ENCODE results near the gene TPPP.
A peak's percentile ranks its signal among the peaks of the same experiment; 100 is the strongest.

TPPP gene

DNA sequence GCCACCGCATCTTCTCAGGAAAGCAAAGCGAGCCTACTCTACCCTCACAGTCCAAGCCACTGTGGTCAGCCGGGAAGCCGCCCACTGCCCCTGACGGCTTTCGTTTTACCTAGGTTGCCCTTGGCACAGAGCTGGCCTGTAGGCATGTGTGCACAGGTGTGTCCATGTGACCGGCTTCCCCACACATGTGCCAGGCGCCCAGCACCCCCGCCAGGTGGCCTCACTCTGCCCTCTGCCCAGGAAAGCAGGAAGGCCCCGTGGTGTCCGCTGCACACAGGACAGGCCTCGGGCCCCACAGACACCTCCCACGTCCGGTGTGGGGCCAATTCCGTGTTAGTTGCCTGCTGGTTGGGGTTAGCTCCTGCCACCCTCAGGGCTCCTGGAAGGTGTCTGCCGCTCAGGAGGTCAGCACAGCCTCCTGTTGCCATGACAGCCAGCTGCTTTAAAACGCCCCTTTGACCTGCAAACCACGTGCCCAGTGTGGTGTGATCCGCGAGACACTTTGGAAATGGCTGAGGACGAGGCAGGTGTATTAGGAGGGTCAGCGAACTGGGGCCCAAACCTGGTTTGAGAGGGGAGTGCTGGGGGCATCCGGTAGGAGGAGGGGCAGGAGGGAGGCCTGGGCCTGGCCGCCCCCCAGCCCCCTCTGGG, 28.7 kb downstream of the TPPP start:
- DNase-seq, result no peak

DNA sequence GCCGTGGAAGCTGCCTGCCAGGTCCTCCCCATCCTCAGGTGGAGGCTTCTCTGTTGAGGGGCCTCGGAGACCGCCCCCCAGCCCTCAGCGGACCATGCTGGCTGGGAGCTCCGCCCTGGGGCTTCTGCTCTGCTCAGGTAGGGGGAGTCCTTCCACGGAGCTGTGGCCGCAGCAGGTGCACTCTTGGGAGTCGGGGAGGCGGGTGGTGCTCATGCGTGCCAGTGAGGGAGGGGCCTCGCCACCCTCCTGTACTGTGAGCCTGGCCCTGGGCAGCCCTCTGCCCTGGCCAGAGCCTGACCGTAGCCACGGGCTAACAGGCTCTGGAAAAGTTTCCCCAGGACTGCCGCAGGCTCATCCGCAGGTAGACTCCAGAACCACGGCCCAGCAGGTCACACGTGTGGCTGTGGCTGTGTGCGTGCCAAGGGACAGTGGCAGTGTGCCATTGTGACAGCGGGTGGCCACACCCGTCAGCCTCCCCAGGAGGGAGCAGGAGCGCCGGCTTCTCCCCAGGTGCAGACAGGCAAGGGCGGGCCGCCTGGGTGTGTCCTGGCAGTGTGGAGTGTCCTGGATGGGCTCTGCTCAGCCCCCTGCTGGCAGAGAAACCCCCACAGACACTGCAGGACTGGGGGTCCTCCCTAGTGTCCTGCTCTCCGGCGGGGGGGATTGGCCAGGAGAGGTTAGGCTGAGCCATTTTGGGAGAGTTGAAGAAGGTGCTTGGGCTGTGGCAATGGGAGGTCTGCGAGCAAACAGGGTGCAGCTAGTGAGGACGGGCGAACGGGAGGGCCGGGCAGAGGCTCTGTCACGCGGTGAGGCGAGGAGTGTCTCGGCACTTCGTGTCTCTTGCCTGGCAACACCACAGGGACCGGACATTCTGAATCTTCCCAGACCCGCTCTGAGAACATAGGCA, 29.5 kb downstream of the TPPP start:
- DNase-seq, result no peak

DNA sequence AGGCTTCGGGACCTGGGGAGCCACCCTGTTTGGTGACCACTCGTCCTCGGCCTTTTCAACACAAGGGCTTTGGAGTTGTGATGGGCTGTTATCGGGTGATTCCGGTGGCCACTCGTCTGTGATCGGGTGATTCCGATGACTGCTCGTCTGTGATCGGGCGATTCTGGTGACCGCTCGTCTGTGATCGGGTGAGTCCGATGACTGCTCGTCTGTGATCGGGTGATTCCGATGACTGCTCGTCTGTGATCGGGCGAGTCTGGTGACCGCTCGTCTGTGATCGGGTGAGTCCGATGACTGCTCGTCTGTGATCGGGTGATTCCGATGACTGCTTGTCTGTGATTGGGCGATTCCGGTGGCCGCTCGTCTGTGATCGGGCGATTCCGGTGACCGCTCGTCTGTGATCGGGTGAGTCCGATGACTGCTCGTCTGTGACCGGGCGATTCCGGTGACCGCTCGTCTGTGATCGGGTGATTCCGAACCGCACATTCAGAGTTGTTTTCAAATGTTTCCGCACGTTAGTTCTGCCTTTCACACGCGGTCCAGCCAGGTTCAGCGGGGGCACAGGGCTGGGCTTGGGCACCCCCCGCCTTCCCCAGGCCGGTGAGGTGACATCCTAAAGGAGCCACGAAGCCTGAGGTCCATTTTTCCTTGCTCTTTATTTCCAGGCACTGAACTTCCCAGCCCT, 30.3 kb downstream of the TPPP start:
- no peak for DNase-seq

DNA sequence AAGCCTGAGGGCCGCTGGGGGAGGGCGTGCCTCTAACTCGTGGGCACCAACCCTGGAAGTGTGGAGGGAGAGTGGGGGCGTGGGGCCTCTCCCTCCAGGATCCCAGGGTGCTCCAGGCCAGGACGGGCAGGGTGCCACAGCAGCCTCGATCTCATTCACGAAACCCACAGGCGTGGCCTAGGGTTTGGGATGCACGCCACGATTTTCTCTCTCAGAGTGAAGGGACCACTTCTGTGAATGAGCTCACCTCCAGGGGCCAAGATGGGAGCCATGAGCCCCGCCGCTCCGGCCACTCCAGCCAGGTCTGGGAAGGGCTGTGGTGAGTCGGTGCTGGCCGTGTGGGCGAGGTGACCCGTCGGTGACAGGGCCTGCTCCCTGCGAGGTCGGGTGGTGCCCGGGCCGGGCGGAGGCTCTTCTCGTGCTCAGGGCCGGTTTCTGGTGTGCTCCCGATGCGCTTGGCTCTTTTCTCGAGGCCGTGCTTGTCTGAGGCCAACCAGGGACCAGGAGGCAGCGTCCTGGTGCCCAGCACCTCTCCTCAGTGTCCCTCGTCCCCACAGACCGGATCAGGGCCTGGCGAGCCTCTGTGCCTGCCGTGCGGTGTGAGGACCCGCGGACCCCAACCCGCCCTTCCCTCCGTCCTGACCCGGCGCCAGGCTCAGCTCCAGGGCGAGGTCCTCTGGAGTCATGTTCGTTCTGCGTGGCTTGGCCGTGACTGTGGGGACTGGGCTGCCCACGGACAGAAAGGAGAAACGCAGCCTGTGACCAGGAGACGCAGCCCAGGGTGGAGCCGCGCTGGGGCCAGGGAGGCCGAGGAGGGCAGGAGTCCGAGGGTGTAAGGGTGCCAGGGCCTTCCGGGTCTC, 31.0 kb downstream of the TPPP start:
- DNase-seq, result no peak

DNA sequence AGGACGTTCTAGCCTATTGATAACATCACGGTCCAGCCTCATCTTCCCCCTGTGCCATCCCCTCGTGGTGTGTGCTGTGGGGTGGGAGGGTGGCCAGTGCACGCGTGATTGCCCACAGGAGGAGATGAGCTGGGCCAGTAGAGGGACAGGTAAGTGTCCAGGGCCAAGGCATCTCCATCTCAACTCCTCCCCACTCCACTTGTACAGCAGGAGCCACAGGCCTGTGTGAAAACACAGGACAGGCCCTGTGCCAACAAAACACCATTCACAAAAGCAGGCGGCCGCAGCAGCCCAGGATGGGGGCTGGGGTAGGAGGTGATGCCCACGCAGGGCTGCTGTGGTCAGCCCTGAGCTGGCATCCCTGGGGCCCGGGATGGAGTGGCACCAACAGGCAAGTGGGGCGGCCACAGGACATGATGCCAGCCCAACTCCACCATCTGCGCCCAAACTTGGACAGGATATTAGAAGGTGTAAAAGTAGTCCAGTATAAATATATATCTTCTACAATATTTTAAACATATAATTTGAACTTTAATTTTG, 32.6 kb downstream of the TPPP start:
- no peak for DNase-seq

DNA sequence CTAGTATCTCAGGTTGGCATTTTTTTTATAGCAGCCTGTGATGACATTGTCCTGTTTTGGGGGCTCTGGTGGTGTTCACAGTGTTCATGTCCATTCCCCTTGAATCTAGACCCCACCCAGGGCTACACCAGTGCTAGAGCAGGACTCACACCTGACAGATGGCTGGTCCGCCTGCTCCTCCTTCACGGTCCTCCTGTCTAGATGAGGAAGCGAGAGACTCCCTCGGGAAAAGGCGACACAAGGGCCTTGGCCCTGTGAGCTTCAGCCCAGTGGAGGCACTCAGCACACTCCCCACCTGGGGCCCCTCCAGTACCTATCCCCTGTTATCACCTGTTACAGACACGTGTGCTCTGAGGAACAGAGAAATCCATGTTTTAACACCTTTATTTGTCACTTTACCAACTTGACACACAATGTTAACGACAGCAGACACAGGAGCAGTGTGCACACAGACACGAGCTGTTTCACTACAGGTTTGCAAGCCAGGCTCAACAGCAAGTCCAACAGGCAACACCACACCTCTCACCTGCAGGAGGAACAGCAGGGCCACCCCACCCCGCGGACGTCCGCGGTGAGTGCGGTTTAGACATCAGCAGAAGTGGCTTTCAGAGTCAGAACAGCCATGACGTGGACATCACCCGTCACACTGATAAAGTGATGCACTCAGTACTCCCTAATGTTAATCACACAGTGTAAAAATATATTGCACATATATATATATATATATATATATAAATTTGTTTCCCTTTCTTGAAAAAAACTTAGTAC, 33.5 kb downstream of the TPPP start:
- DNase-seq, result no peak

DNA sequence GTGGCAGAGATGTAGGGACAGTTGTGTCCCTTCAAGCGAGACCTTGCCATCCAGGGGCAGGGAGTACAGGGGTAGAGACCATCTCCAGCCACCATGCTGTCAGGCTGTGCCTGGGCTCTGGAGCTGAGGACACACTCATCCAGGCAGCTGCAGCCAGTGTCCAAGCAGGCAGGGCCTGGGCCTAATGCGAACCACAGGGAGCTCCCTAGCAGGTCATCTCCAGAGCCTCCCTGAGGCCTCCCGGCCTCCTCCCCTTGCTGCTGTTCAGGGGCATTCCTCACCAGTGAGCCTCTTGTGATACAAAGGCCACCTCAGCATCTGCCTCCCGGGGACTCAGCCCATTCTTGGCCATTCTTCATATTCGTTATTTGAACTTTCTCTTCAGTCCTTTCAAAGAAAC, 35.0 kb downstream of the TPPP start:
- no peak for DNase-seq

DNA sequence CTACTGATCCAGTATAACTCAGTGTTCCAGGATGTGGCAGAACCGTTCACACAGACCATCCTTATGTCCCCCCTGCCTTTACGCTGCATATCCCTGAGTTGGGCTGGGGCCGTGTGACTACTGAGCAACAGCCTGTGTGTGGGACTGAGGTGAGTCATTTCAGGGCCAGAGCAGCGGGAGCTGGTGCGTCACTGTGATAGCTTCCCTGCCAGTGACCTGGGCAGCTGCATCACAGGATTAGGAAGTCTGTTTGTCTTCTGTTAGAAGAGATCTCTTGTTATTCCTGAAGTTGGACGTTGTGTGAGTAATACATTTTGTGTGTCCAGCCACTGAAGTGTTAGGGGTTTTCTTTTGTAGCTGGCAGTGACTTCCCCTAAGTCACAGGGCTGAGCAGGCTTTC, 35.6 kb downstream of the TPPP start:
- no peak for DNase-seq

DNA sequence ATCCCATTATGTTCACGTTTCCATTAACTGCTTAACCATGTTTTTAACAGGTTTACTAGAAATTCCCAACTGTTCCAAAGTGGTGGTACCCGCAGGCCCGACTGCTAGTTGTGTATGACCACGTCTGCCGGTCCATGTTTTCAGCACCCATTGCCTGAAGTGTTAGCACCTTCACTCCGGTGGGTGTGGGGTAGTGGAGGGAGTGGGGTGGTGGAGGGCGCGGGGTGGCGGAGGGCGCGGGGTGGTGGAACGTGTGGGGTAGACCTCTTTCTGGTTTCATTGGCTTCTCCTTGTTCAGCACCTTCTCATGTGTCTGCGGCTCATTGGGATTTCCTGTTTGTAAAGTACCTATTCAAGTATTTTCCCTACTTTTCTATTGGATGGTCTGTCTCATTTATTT, 37.7 kb downstream of the TPPP start:
- no peak for DNase-seq

DNA sequence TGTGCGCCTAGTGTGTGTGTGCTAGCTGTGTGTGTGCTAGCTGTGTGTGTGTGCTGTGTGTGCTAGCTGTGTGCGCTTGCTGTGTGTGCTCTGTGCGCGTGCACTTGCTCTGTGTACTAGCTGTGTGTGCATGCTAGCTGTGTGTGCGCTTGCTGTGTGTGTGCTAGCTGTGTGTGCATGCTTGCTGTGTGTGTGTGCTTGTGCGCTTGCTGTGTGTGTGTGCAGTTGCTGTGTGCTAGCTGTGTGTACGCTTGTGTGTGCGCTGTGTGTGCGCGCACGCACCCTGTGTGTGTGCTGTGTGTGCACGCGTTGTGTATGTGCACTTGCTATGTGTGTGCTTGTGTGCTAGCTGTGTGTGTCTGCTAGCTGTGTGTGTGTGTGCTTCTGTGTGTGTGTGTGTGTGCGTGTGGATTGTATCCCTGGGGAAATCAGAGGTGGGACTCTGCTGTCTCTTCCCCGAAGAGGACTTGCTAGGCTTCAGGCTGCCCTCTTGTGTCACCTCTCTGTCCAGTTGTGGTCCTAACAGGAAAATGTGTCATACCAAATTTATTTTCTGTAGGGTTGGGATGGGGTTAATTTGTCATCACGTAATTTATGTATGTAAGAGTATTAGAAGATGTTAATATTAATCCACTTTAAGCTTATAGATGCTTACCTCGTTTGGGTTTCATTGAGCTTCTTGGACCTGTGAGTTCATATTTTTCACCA, 38.9 kb downstream of the TPPP start:
- no peak for DNase-seq

DNA sequence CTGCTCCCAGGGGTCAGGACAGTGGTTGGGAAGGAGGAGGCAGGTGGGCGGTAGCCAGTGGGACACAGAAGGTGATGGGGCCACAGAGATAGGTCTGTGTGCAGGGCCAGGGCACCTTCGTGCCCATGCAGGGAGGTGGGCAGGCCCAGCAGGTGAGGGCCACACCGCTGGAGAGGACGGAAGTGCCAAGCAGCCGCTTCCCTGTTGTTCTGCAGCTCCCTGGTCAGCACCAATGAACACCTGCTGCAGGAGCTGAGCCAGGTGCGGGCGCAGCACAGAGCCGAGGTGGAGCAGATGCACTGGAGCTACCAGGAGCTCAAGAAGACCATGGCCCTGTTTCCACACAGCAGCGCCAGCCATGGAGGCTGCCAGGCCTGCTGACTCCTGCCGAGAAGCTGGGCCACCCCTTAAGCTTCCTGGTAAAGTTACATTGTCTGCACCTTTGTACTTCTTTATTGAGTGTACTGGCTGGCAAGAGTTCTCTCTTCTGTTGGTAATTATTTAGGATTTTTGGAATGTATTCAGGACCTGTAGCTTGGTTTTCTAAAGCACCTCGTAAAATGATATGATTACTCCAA, 40.3 kb downstream of the TPPP start:
- DNase-seq, result peak; percentile 47

DNA sequence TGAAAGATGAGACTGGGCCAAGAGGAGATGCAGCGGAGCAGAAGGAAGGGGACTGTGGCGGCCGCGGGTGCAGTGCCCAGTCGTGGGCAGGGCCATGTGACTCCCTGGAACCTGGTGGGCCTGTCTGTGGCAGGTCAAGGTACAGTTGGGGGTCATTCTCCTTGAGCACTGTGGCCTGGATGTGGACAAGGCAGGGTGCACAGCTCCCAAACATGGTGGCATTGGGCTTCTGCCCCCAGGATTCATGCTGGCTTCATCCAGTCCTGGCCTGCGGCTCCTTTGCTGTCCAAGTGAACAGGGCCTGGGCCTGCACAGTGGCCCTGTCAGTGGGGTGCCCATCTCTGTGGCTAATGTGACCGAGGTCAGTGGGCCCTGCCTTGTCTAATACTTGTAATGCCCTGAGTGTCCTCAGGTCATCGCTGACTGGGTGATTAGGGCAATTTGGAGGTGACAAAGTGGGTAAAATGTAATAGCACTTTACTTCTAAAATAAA, 41.1 kb downstream of the TPPP start:
- no peak for DNase-seq

DNA sequence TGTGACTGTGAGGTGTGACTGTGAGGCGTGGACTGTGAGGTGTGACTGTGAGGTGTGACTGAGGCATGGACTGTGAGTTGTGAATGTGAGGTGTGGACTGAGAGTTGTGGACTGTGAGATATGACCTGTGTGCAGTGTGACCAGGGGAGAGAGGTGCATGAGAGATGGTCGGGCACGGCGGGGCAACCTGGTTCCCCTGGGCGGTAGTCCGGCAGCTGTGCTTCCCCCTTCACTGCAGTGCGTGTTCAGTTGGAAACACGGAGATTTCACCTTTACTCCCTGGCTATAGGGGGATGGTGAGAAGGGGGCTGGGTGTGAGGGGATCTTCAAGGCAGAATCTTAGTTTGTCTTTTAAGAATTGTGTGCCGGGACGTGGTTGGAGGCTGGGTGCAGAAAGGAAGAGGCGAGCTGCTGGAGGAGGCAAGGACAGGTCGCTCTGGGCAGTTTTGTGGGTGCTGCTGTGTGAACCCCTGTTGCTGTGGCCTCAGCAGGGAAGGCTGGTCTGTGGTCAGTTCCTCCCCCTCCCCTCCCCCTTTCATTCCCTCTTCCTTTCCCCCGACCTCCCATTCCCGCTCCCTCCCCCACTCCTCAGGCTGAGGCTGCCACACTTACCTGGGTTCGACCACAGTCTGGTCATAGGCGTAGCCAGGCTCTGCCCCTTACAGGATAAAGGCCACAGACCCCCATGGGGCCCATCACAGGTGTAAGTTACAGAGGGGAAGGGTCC, 41.7 kb downstream of the TPPP start:
- no peak for DNase-seq

DNA sequence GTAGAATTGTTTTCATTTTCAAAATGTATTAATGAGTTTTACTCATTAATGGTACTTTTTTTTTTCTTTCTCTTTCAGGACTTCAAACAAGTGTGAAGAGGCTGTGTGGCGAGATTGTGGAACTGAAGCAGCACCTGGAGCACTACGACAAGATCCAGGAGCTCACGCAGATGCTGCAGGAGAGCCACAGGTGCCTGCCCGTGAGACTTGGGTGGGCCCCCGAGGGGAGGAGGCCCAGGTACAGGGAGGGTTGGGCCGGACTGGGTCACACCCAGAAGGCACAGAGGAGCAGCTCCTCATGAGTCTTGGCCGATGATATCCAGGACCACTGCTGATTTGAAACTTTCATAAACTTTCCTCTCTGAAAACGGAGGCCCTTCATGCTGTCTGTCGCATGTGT, 45.4 kb downstream of the TPPP start:
- no peak for DNase-seq

DNA sequence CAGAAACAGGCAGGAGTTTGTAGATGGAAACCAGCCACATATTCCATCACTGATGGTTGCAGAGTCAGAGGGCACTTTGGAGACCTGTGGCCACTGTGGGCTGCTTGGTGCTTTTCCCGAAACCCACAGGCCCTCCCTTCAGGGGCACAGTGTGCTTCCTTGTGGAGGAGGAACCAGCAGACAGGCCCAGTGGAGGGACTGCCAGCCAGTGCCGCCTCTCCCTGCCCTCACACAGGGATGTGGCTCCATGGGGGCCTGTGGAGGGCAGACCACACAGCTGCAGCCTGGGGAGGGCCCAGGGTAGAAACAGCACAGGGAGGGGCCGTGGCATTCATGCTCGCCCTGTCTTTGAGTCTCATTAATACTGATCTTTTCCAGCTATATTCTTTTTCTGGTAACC, 45.8 kb downstream of the TPPP start:
- DNase-seq, result no peak

DNA sequence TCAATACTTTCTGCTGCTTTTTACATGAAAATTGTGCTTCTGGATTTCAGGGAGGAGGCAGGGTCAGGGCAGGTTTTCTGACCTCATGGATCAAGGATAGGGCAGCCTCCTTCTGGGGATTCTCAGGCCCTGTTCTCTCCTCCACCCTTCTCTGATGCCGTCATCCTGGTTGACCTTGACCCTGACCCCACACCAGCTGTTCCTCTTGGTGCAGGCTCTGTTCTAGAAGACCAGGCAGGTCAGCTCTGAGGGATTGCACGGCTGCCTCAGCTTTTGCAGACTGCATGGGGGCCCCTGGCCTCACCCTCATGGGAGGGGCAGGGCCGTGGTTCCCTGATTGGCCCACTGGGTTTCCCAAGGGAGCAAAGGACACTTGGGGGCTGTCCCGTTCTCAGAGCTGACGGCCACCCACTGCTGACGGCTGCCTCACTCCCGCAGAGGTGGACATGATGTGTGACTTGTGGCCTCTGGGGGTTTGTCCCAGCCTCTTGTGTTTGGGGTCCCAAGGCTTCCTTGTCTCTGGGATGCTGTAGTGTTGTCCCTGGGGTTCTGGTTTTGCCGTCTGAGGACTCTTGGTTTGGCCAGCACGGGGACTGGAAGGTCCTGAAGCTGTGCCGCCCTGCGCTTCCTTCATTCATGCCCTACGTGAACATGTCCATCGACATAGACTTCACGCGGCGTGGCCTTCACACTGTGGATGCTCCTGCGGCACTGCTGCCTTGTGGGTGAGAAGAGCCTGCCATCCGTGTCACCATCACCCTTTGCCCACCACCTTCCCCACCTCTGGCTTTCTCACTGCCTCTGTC, 46.6 kb downstream of the TPPP start:
- no peak for DNase-seq

DNA sequence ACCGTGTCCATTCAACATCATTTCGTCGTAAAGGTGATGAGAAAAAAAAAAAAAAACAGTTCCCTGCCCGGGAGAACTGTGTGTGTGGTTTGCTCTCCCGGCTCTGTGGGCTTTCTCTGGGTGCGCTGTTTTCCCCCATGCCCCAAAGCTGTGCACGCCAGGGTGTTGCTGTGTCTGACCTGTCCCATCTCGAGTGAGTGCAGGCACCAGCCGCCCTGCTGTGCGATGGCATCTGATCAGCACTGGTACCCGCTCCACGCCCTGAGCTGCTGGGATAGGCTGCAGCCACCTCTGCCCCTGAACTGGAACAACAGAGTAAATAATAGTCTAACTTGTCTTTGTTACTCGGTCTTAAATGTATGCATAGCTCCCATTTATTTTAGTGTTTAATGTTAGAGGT, 47.7 kb downstream of the TPPP start:
- DNase-seq, result no peak

DNA sequence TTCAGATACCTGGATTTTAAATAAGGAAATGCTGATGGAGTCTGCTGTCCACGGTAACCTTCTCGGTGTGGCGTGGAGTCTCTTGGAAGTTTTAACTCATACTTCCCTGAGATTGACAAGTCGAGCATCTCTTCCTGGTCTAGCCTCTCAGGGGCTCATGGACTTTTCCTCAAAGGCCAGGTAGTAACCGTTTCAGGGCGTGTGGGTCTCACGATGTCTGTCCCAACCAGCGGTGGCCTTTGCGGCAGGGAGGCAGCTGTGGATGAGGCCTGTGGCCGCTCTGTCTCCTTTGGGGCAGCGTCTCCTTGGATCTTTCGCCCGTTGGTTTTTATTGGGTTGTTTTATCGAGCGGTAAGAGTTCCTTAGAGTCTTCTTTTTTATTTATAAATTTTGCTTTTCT, 48.2 kb downstream of the TPPP start:
- DNase-seq, result no peak

DNA sequence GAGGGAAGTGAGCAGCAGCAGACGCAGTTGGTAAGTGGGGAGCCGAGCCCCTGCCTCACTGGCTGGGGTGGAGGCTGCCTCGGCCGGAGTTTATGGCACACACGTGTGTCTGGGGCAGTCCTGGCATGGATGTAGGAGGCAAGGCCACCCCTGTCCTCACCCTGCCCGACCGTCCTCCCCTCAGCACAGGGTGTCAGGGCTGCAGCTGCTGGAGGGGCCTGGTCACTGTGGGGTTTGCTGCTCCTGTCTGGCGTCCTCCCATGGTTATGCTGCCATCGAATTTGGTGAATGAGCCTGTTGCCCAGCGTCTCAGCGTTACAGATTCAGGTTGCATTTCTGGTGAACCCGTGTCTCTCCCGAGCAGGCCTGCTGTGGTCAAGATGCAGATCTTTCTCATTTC, 48.6 kb downstream of the TPPP start:
- DNase-seq, result no peak

All from NCI-H146 (cell line).